SK-N-DZ (cell line): ENCODE data around the gene UPK3B.
A peak's percentile ranks its signal among the peaks of the same experiment; 100 is the strongest.
"Not testable (repeated sequence)": the region's sequence is repeated elsewhere in the genome, so short reads cannot be mapped to it uniquely, and the experiment has no call there.

Experiments
- DNase-seq: peaks from one replicate; pipeline ENCODE4 v3.0.0-alpha.2; 2015; ENCODE audit warnings: low spot score

Gene UPK3B

DNA sequence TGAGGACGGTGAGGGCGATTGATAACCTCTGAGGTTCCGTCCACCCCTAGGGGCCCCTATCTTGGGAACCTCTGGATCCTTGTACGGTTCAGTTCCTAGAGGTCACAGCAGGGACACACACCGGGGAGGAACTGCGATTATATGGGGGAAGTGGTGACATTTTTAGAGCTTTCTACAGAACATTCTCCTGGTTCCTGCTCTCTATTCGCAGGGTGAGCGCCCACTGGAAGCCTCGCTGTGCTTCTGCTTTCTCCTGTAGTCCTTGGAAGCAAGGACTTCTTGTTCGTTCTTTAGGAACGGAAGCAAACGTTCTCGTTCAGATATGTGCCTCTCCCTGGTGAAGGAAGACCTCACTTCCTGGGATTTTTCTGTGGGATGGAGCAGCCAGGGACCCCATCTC, 22.4 kb upstream of the UPK3B start:
- not testable (repeated sequence) for DNase-seq

GRCh38 chr7:76492139-76492538, 18.2 kb upstream of the UPK3B start:
- not testable (repeated sequence) for DNase-seq

DNA sequence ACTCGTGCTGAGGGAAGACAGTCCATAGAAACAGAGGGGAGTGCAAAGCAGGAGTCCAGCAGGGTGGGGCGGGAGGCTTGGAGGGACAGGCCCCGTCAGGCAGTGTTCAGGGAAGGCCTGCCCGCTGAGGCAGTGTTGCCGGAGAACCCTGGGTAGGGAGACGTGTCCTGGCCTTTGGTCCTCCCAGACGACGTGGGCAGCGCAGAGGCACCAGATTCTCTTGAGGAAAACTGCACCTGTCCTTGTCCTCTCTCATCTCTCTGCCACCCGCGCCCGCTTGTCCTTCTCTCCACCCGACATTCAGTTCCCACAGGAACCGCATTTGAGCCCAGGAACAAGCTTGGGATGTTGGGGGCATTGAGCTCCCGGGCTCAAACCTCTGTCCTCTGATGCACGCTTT, 14.6 kb upstream of the UPK3B start:
- not testable (repeated sequence) for DNase-seq

GRCh38 chr7:76497918-76498582, 12.3 kb upstream of the UPK3B start:
- not testable (repeated sequence) for DNase-seq

GRCh38 chr7:76498583-76499200, 11.7 kb upstream of the UPK3B start:
- not testable (repeated sequence) for DNase-seq

GRCh38 chr7:76499201-76499923, 11.0 kb upstream of the UPK3B start:
- DNase-seq: not testable (repeated sequence)

- not testable (repeated sequence) for DNase-seq
Observed at GRCh38 chr7:76499924-76500241, 10.5 kb upstream of the UPK3B start.

DNA sequence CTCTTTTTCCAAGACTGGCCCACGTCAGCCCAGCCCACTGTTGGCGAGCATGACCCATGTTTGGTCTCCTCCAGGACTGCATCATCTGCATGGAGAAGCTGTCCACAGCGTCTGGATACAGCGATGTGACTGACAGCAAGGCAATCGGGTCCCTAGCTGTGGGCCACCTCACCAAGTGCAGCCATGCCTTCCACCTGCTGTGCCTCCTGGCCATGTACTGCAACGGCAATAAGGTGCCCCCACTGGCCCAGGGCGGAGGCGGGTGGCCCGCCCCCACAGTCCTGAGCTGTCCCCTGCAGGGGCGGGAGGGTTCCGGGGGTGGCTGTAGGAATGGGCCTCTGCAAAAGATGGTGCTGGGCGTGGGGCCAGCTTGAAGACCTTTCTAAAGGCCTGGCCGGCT, 8.1 kb upstream of the UPK3B start:
- DNase-seq: not testable (repeated sequence)

DNA sequence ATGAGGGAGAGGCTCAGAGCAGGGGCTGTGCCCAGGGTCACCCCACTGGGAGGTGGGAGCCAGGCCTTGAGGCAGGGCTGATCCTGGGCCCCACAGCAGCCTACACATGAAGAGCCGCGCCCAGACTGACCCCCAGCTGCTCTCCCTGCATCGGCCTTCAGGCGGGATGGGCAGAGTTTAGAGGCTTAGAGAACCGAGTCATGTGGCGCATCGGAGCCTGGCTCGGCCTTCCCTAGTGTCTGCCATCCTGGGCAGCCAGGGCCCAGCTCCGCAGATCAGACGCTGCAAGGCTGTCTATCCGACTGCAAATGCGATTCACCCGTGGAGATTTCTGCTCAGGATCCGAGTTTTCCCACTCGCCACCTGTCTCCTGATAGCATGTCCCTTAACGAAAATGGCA, 7.5 kb upstream of the UPK3B start:
- DNase-seq: not testable (repeated sequence)

DNA sequence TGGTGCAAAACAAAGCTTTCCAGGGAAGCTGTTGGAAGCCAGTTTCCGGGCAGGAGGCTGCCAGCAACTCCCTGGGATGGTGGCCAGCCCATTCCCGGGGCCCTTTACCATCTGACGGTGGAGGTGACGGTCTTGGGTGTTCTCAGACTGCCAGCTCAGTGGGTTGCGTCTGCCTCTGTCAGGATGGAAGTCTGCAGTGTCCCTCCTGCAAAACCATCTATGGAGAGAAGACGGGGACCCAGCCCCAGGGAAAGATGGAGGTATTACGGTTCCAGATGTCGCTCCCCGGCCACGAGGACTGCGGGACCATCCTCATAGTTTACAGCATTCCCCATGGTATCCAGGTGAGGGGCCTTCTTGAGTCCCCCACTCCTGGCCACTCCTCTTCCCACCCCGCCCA, 7.1 kb upstream of the UPK3B start:
- DNase-seq: not testable (repeated sequence)

- not testable (repeated sequence) for DNase-seq
Observed at GRCh38 chr7:76504351-76505167, 5.8 kb upstream of the UPK3B start.

DNA sequence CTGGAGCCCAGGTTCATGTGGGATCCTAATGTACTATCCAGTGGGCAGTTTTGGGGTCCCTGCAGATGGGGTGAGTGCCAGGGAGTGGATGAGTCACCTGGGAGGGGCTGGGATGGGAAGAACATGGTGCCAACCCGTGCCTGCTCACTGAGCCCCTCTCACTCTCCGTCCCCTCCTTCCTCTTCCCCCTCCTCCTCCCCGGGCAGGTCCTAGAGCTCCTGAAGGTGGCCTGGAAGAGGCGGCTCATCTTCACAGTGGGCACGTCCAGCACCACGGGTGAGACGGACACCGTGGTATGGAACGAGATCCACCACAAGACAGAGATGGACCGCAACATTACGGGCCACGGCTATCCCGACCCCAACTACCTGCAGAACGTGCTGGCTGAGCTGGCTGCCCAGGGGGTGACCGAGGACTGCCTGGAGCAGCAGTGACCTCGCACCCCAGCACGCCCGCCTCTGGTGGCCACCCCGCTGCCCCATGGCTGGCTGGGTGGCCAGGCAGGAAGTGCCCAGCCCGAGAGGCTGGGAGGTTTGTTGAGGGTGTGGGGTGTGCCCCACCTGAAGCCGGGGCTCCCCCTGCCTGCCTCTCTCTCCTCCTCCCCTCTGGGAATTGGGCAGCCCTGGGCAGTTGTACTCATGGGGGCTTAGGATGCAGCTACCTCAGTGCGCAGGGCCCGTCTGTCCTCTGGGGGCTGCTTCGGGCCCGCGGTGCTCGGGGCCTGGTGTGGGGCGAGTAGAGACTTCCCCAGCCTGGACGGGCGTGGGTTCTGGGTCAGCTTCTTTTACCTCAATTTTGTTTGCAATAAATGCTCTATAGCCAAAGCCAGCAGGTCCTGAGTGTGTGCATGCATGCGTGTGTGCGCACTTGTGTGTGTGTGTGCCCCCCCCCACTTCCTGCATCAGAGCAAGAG, 4.9 kb upstream of the UPK3B start:
- DNase-seq: no peak

- DNase-seq: no peak
Observed at GRCh38 chr7:76506081-76506440, 4.3 kb upstream of the UPK3B start.

DNA sequence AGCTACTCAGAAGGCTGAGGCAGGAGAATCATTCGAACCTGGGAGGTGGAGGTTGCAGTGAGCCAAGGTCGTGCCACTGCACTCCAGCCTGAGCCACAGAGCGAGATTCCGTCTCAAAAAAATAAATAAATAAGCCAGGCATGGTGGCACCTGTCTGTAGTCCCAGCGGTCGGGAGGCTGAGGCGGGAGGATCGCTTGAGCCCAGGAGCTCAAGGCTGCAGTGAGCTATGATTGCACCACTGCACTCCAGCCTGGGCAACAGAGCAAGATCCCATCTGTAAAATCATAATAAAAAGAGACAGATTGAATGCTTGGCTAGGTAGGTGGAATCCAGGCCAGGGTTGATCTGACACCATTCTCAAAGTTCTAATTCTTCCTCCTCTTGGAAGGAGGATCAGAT, 3.7 kb upstream of the UPK3B start:
- not testable (repeated sequence) for DNase-seq

- peak; percentile 0 for DNase-seq
Observed at GRCh38 chr7:76507723-76508406, 2.5 kb upstream of the UPK3B start.

GRCh38 chr7:76511200-76511910, 1.0 kb downstream of the UPK3B start:
- DNase-seq: not testable (repeated sequence)

DNA sequence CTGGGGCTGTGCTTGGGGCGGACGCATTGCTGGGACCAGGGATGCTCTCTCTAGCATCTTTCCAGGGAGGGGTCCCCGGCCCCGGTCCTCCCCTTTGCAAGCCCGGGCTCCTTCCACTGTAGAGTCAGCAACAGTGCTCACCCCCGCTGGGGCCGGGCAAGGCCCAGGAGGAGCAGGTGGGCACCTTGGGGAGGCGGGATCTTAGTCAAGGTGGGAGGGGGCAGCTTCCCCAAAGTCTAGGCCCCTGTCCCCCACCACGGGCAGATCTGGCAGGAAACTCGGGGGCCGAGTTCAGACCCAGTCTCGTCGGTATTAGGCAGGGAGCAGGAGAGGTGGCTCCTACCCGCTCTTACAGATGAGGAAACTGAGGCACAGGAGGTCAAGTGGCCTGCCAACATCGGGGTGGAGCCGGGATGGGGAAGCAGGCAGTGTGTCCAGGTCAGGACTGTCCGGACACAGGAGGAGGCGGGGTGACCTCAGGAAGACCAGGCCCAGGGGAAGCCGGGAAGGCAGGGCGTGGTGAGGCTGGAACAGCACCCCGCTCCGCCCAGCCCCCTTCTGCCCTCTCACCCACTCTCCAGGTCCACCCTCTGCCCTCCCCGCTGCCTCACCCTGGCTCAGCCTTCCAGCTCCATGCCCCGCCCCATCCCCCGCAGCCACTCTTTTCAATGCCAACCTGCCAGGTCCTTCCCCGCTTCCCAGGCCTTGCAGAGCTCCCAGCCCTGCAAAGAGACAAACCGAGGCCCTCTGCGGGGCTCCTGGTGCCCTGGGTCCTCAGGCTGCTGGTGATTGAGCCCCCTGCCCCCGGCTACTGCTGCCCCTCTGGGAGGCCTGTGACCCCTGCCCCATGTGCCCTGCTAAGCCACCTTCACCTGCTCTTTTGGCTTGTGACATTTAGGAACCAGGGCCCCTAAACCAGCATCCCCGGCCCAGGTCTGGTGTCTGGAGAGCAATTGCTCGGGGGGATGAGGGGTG, 1.8 kb downstream of the UPK3B start:
- DNase-seq: not testable (repeated sequence)
